Measurements from ENCODE around the gene UNC13A.

- no peak for TF ChIP-seq POLR2A (IDR thresholded peaks at IDR 0.05)
- TF ChIP-seq, protein P1, sequence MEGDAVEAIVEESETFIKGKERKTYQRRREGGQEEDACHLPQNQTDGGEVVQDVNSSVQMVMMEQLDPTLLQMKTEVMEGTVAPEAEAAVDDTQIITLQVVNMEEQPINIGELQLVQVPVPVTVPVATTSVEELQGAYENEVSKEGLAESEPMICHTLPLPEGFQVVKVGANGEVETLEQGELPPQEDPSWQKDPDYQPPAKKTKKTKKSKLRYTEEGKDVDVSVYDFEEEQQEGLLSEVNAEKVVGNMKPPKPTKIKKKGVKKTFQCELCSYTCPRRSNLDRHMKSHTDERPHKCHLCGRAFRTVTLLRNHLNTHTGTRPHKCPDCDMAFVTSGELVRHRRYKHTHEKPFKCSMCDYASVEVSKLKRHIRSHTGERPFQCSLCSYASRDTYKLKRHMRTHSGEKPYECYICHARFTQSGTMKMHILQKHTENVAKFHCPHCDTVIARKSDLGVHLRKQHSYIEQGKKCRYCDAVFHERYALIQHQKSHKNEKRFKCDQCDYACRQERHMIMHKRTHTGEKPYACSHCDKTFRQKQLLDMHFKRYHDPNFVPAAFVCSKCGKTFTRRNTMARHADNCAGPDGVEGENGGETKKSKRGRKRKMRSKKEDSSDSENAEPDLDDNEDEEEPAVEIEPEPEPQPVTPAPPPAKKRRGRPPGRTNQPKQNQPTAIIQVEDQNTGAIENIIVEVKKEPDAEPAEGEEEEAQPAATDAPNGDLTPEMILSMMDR (IDR thresholded peaks at IDR 0.05): no peak
Measured at GRCh38 chr19:17633700-17634099, 54.5 kb downstream of the UNC13A start.
